ENCODE measurements around the gene RIOK3. TPM values are rescaled to one million over a fixed set of nuclear protein-coding genes. Genes with fewer than 3 reads are reported as not detected.

The RIOK3 gene
- polyA plus RNA-seq, 1 experiment = 48.2 TPM

- no peak for DNase-seq (ENCODE audit: low read depth, low spot score)
- TF ChIP-seq CTCF (IDR thresholded peaks at IDR 0.05; ENCODE audit: low read depth, low read length) = no peak
- Histone ChIP-seq H3K4me3 (ENCODE audit: low read depth, low read length) (no peak overlapping the region), H3K9me3 (ENCODE audit: control insufficient read depth, insufficient read depth, low read length) (no peaks in the 10 kb centered on the region), H3K27me3 (ENCODE audit: control insufficient read depth, insufficient read depth, low read length) (no peaks in the 10 kb centered on the region), H3K27ac (ENCODE audit: low read depth, low read length) (no peak overlapping the region)
- ChIA-PET POLR2A (interaction anchor here (0.6 to 2.0 kb wide), 2 partner anchors 8 to 9 kb away, joined by 4 to 5 read pairs; partner anchors contain the start of gene RIOK3), CTCF (interaction anchor here (0.6 to 1.8 kb wide), 5 partner anchors 9 to 649 kb away, joined by 3 to 6 read pairs (median 4); partner anchors contain the start of gene RIOK3)
These were observed 9.8 kb downstream of the RIOK3 start for GRCh38 chr18:23462876-23463275.

- no peaks in the 10 kb centered on the region for H3K27me3 ChIP-seq (ENCODE audit: control insufficient read depth, insufficient read depth, low read length)
- no peak for TF ChIP-seq CTCF (IDR thresholded peaks at IDR 0.05; ENCODE audit: low read depth, low read length)
- ChIA-PET CTCF (interaction anchor here (1.6 kb wide), 1 partner anchor 9 kb away, joined by 3 read pairs; no protein-coding TSS in a partner anchor), POLR2A (no interaction called here)
- H3K27ac ChIP-seq (ENCODE audit: low read depth, low read length) = no peak overlapping the region
- no peak for DNase-seq (ENCODE audit: low read depth, low spot score)
- no peak overlapping the region for H3K4me3 ChIP-seq (ENCODE audit: low read depth, low read length)
- H3K9me3 ChIP-seq (ENCODE audit: control insufficient read depth, insufficient read depth, low read length) = no peaks in the 10 kb centered on the region
These were observed 15.8 kb downstream of the RIOK3 start for GRCh38 chr18:23468753-23469459.

- Histone ChIP-seq H3K4me3 (ENCODE audit: low read depth, low read length) (no peak overlapping the region), H3K27ac (ENCODE audit: low read depth, low read length) (no peak overlapping the region), H3K27me3 (ENCODE audit: control insufficient read depth, insufficient read depth, low read length) (no peaks in the 10 kb centered on the region), H3K9me3 (ENCODE audit: control insufficient read depth, insufficient read depth, low read length) (no peaks in the 10 kb centered on the region)
- ChIA-PET CTCF (interaction anchor here (0.9 to 1.6 kb wide), 2 partner anchors 11 to 339 kb away, joined by 3 read pairs; no protein-coding TSS in a partner anchor), POLR2A (no interaction called here)
- no peak for DNase-seq (ENCODE audit: low read depth, low spot score)
- no peak for TF ChIP-seq CTCF (IDR thresholded peaks at IDR 0.05; ENCODE audit: low read depth, low read length)
These were observed 17.7 kb downstream of the RIOK3 start for GRCh38 chr18:23470620-23471387.

GRCh38 chr18:23471486-23471885, 18.4 kb downstream of the RIOK3 start:
- ChIA-PET POLR2A (no interaction called here), CTCF (no interaction called here)

More at GRCh38 chr18:23471486-23471885, 18.4 kb downstream of the RIOK3 start:
- no peak for DNase-seq (ENCODE audit: low read depth, low spot score)
- Histone ChIP-seq H3K27ac (ENCODE audit: low read depth, low read length) (no peak overlapping the region), H3K9me3 (ENCODE audit: control insufficient read depth, insufficient read depth, low read length) (no peaks in the 10 kb centered on the region), H3K27me3 (ENCODE audit: control insufficient read depth, insufficient read depth, low read length) (no peaks in the 10 kb centered on the region), H3K4me3 (ENCODE audit: low read depth, low read length) (no peak overlapping the region)
- TF ChIP-seq CTCF (IDR thresholded peaks at IDR 0.05; ENCODE audit: low read depth, low read length) = no peak
